KMS-11 (cell line): Measurements from ENCODE around the gene ENKD1.

Experiments used
- H2AFZ ChIP-seq: fragments of 200-600 bp; sonication (generic); 2 replicates; pipeline ENCODE4 v1.6.1; 2016; ENCODE audit warnings: antibody characterized with exemption, mixed run types, low read depth
- H3K27ac ChIP-seq: fragments of 200-600 bp; sonication (generic); 2 replicates; pipeline ENCODE4 v1.6.1; 2016; ENCODE audit warnings: mild to moderate bottlenecking, mixed run types
- H3K27me3 ChIP-seq: fragments of 200-600 bp; sonication (generic); 2 replicates; pipeline ENCODE4 v1.6.1; 2017; ENCODE audit warnings: mild to moderate bottlenecking, low read depth, mixed run types, moderate library complexity; ENCODE audit not compliant: insufficient read depth
- H3K36me3 ChIP-seq: fragments of 200-600 bp; sonication (generic); 2 replicates; pipeline ENCODE4 v1.6.1; 2017; ENCODE audit warnings: mild to moderate bottlenecking, mixed run types; ENCODE audit not compliant: insufficient read depth
- H3K4me1 ChIP-seq: fragments of 200-600 bp; sonication (generic); 2 replicates; pipeline ENCODE4 v1.6.1; 2016; ENCODE audit warnings: mild to moderate bottlenecking, low read depth, mixed run types; ENCODE audit not compliant: poor library complexity, severe bottlenecking
- H3K4me2 ChIP-seq: fragments of 200-600 bp; sonication (generic); 2 replicates; pipeline ENCODE4 v1.7.0; 2016; ENCODE audit warnings: mild to moderate bottlenecking, mixed run types
- H3K4me3 ChIP-seq: fragments of 200-600 bp; sonication (generic); IDR thresholded peaks from 2 replicates; pipeline ENCODE4 v1.6.1; 2017; ENCODE audit warnings: low read depth, low read length, mixed read lengths; ENCODE audit not compliant: insufficient read depth
- H3K79me2 ChIP-seq: fragments of 200-600 bp; sonication (generic); 2 replicates; pipeline ENCODE4 v1.6.1; 2016; ENCODE audit warnings: low read depth, mixed run types; ENCODE audit not compliant: insufficient read depth
- H3K9ac ChIP-seq: fragments of 200-600 bp; sonication (generic); 2 replicates; pipeline ENCODE4 v1.6.1; 2016; ENCODE audit warnings: mild to moderate bottlenecking, mixed run types
- H4K20me1 ChIP-seq: fragments of 200-600 bp; sonication (generic); 2 replicates; pipeline ENCODE4 v1.6.1; 2016; ENCODE audit warnings: mild to moderate bottlenecking, mixed run types; ENCODE audit not compliant: insufficient read depth
- TF ChIP-seq, protein P1 (sequence below): fragments of 200-600 bp; sonication (generic); conservative IDR thresholded peaks from 2 replicates; pipeline ENCODE4 v1.6.1; 2017; ENCODE audit warnings: low read depth, mild to moderate bottlenecking, antibody characterized with exemption, low read length, moderate library complexity, mixed read lengths

The ENKD1 gene

DNA sequence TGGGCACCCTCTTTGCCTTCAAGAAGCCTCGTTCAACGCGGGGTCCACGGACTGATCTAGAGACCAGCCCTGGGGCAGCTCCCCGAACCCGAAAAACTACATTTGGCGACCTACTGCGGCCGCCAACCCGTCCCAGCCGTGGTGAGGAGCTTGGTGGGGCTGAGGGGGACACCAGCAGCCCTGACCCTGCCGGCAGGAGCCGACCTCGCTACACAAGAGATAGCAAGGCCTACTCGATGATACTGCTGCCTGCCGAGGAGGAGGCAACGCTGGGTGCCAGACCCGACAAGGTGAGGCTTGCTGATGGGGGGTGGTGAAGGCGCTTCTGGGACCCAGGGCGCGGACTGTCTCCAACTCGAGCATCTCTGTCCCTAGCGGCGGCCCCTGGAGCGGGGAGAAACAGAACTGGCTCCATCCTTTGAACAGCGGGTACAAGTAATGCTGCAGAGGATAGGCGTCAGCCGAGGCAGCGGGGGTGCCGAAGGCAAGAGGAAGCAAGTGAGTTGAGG, 12.1 kb downstream of the ENKD1 start:
- H3K4me1 ChIP-seq, result peaks cover 3% of the 10 kb centered on the region
- H3K9ac ChIP-seq, result no peak overlapping the region
- no peak overlapping the region for H3K4me2 ChIP-seq
- H3K4me3 ChIP-seq, result no peak overlapping the region
- H3K36me3 ChIP-seq, result no peaks in the 10 kb centered on the region; the same call in 1 of the 2 replicates
- no peaks in the 10 kb centered on the region for H3K27me3 ChIP-seq
- no peaks in the 10 kb centered on the region for H3K79me2 ChIP-seq
- no peaks in the 10 kb centered on the region for H4K20me1 ChIP-seq
- H3K27ac ChIP-seq, result no peak overlapping the region
- H2AFZ ChIP-seq, result no peak overlapping the region
- TF ChIP-seq, protein P1, sequence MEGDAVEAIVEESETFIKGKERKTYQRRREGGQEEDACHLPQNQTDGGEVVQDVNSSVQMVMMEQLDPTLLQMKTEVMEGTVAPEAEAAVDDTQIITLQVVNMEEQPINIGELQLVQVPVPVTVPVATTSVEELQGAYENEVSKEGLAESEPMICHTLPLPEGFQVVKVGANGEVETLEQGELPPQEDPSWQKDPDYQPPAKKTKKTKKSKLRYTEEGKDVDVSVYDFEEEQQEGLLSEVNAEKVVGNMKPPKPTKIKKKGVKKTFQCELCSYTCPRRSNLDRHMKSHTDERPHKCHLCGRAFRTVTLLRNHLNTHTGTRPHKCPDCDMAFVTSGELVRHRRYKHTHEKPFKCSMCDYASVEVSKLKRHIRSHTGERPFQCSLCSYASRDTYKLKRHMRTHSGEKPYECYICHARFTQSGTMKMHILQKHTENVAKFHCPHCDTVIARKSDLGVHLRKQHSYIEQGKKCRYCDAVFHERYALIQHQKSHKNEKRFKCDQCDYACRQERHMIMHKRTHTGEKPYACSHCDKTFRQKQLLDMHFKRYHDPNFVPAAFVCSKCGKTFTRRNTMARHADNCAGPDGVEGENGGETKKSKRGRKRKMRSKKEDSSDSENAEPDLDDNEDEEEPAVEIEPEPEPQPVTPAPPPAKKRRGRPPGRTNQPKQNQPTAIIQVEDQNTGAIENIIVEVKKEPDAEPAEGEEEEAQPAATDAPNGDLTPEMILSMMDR, result no peak

DNA sequence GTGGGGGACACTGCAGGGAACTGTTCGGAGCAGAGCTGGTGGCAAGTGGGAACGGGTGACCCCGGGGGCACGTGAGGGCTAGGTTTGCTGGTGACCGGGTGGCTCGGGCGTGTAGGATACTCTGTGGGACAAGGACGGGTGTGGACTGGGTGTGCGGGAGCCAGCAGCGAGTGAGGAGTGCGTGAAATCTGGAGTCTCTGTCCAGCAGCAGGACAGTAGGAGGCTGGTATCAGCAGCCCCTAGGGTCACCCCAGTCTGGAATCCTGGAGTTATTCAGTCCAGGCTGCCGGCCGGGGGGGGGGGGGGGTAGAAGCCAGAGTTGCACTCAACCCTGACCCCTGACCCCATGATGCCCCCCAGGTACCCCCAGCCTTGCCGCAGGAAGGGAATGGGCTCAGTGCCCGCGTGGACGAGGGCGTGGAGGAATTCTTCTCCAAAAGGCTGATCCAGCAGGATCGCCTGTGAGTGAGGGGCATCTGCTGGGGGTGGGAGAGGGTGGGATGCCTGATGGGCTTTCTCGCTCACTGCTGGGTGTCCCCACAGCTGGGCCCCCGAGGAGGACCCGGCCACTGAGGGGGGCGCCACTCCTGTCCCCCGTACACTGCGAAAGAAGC, 12.7 kb downstream of the ENKD1 start:
- Histone ChIP-seq H3K27me3 (no peaks in the 10 kb centered on the region), H4K20me1 (no peaks in the 10 kb centered on the region), H2AFZ (no peak overlapping the region), H3K4me3 (no peak overlapping the region), H3K4me1 (peaks cover 2% of the 10 kb centered on the region), H3K4me2 (no peak overlapping the region), H3K36me3 (no peaks in the 10 kb centered on the region; the same call in 1 of the 2 replicates), H3K79me2 (no peaks in the 10 kb centered on the region), H3K27ac (no peak overlapping the region), H3K9ac (no peak overlapping the region)
- TF ChIP-seq, protein P1, result no peak

DNA sequence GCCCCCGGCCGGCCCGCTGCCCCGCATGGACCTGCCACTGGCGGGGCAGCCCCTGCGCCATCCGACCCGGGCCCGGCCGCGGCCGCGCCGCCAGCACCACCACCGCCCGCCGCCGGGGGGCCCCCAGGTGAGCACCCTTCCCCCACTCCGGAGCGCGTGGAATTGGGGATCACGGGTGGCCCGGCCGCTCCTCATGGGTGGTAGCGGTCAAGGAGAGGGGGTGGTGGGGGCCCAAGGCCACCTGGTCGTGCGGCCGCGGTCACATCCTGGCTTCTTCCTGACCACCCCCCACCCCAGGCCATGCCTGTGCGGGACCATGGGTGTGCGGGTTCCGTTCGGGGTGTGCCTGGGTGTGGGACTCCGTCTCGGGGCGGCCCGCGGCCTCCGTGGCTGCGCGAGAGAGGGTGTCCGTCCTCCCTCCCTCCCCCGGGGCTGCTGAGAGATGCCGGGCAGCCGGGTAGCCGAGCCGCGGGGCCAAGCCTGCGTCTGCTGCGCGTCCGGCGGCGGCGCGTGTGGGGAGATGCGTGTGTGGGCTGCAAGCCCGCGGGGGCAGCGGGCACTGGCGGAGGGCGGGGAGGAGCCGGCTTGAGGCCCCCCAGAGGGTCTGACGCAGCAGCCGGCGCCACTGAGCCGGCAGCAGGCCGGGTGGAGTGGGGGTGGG, 13.3 kb downstream of the ENKD1 start:
- H3K4me1 ChIP-seq, result no peaks in the 10 kb centered on the region
- no peak overlapping the region for H3K4me3 ChIP-seq
- H3K79me2 ChIP-seq, result no peaks in the 10 kb centered on the region
- H4K20me1 ChIP-seq, result no peaks in the 10 kb centered on the region
- no peaks in the 10 kb centered on the region for H3K27me3 ChIP-seq
- TF ChIP-seq, protein P1, result no peak
- no peak overlapping the region for H3K9ac ChIP-seq
- no peaks in the 10 kb centered on the region; the same call in 1 of the 2 replicates for H3K36me3 ChIP-seq
- H3K4me2 ChIP-seq, result no peak overlapping the region
- no peak overlapping the region for H3K27ac ChIP-seq
- no peak overlapping the region for H2AFZ ChIP-seq

DNA sequence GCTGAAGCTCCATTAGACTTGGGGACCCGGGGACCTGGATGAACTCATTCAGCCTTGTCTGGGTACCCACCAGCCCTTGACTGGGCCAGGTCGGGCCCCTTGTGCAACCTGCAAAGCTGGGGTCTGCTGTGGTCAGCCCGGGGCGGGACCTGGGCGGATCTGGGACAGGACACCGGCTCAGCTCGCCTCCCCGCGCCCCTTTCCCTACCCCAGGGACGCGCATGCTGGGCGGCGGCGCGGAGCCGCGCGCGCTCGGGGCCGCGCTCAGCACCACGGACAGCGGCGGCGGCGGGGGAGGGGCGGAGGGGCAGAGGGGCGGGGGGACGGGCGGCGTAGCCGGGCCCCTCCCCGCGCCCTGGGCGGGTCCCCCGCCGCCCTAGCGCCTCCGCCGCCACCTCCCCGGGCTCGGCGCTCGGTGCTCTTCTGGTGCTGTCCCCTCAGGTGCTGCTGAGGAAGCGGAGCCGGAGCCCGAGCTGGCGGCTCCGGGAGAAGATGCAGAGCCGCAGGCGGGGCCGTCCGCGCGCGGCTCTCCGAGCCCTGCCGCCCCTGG, 13.9 kb downstream of the ENKD1 start:
- Histone ChIP-seq H3K4me3 (no peak overlapping the region), H3K79me2 (no peaks in the 10 kb centered on the region), H4K20me1 (no peaks in the 10 kb centered on the region), H3K27ac (no peak overlapping the region), H3K27me3 (no peaks in the 10 kb centered on the region), H3K36me3 (no peaks in the 10 kb centered on the region; the same call in 1 of the 2 replicates), H3K4me2 (no peak overlapping the region), H3K4me1 (no peaks in the 10 kb centered on the region), H2AFZ (no peak overlapping the region), H3K9ac (no peak overlapping the region)
- TF ChIP-seq, protein P1, result no peak
